ENCODE measurements around the gene NTMT1. TPM values are rescaled to one million over a fixed set of nuclear protein-coding genes. Genes with fewer than 3 reads are reported as not detected.
A peak's percentile ranks its signal among the peaks of the same experiment; 100 is the strongest.
"Not testable (repeated sequence)": the region's sequence is repeated elsewhere in the genome, so short reads cannot be mapped to it uniquely, and the experiment has no call there.

NTMT1 gene
- total and polyA plus RNA-seq, 8 donors: 1.7 to 68.4 (median 28.0) TPM

GRCh38 chr9:129661029-129661428, 35.1 kb downstream of the NTMT1 start:
- H3K4me3 ChIP-seq: no peak overlapping the region
- DNase-seq: no peak
- 55 to 84% (median 79%) methylated on average over 2 of the region's 2 CpGs for WGBS, 5 donors
- H3K27me3 ChIP-seq: peaks cover 0 to 37% (median 15%) of the 10 kb centered on the region in 3 donors
- H3K36me3 ChIP-seq: no peaks in the 10 kb centered on the region
- peaks cover 5 to 10% (median 9%) of the 10 kb centered on the region in 4 donors for H3K4me1 ChIP-seq
- no peak for TF ChIP-seq EP300 (IDR thresholded peaks at IDR 0.05)
- intact Hi-C loops (cut with DNase I; ENCODE audit: low total_unique reads): no loop called here
- H3K27ac ChIP-seq: no peak overlapping the region
- no peaks in the 10 kb centered on the region for H3K9me3 ChIP-seq

GRCh38 chr9:129662239-129662638, 36.3 kb downstream of the NTMT1 start:
- H3K9me3 ChIP-seq; DNase-seq; H3K27ac ChIP-seq; H3K36me3 ChIP-seq; intact Hi-C loops (cut with DNase I; ENCODE audit: low total_unique reads); H3K4me3 ChIP-seq: not testable (repeated sequence)
- WGBS, 5 donors: 56 to 72% (median 66%) methylated on average over 3 of the region's 3 CpGs
- Histone ChIP-seq H3K27me3 (peaks cover 0 to 49% (median 27%) of the 10 kb centered on the region in 3 donors), H3K4me1 (peaks cover 9 to 21% (median 19%) of the 10 kb centered on the region in 4 donors)

GRCh38 chr9:129664746-129665388, 38.9 kb downstream of the NTMT1 start:
- peaks cover 9 to 21% (median 19%) of the 10 kb centered on the region in 4 donors for H3K4me1 ChIP-seq
- no peaks in the 10 kb centered on the region for H3K36me3 ChIP-seq
- H3K27ac ChIP-seq: peak overlapping the region in 2 of 5 donors; percentile 14 to 29
- DNase-seq: peak in 1 of 2 donors; percentile 49
- no peaks in the 10 kb centered on the region for H3K9me3 ChIP-seq
- 8 to 20% (median 12%) methylated on average over 20 to 36 of the region's 36 CpGs for WGBS, 5 donors
- intact Hi-C loops (cut with DNase I; ENCODE audit: low total_unique reads): no loop called here
- H3K4me3 ChIP-seq: peak overlapping the region; percentile 39 to 53 (median 43)
- H3K27me3 ChIP-seq: peaks cover 0 to 72% (median 33%) of the 10 kb centered on the region in 3 donors
- no peak for TF ChIP-seq POLR2AphosphoS5 (IDR thresholded peaks at IDR 0.05)
- TF ChIP-seq EP300 (IDR thresholded peaks at IDR 0.05): no peak
- TF ChIP-seq POLR2A (IDR thresholded peaks at IDR 0.05): no peak
- TF ChIP-seq CTCF (IDR thresholded peaks at IDR 0.05): no peak

GRCh38 chr9:129665389-129665775, 39.4 kb downstream of the NTMT1 start, which contains the start of gene PRRX2:
PRRX2 (plus strand) TSS chr9:129665647; CDS start chr9:129665868, 221 bp downstream.
- Histone ChIP-seq H3K36me3 (no peaks in the 10 kb centered on the region), H3K9me3 (no peaks in the 10 kb centered on the region), H3K4me1 (peaks cover 9 to 21% (median 19%) of the 10 kb centered on the region in 4 donors), H3K27me3 (peaks cover 0 to 75% (median 33%) of the 10 kb centered on the region in 3 donors), H3K27ac (peak within 1 kb of the TSS in 2 of 5 donors; percentile 14 to 29), H3K4me3 (peak within 1 kb of the TSS; percentile 39 to 53 (median 43))
- TF ChIP-seq POLR2AphosphoS5 (IDR thresholded peaks at IDR 0.05): no peak
- no peak for TF ChIP-seq CTCF (IDR thresholded peaks at IDR 0.05)
- no peak for TF ChIP-seq POLR2A (IDR thresholded peaks at IDR 0.05)
- TF ChIP-seq EP300 (IDR thresholded peaks at IDR 0.05): no peak
- intact Hi-C loops (cut with DNase I; ENCODE audit: low total_unique reads): no loop called here
- 0 to 1% (median 0%) methylated on average over 2 to 33 of the region's 37 CpGs for WGBS, 5 donors
- DNase-seq: peak in 1 of 2 donors; percentile 85

GRCh38 chr9:129665814-129666520, 40.0 kb downstream of the NTMT1 start:
- intact Hi-C loops (cut with DNase I; ENCODE audit: low total_unique reads): no loop called here
- no peak for DNase-seq
- no peak for TF ChIP-seq CTCF (IDR thresholded peaks at IDR 0.05)
- H3K27me3 ChIP-seq: peaks cover 0 to 80% (median 33%) of the 10 kb centered on the region in 3 donors
- H3K9me3 ChIP-seq: no peaks in the 10 kb centered on the region
- 3 to 4% (median 4%) methylated on average over 6 to 88 of the region's 88 CpGs for WGBS, 5 donors
- H3K36me3 ChIP-seq: no peaks in the 10 kb centered on the region
- H3K4me1 ChIP-seq: peaks cover 9 to 21% (median 19%) of the 10 kb centered on the region in 4 donors
- peak overlapping the region; percentile 39 to 53 (median 43) for H3K4me3 ChIP-seq
- H3K27ac ChIP-seq: peak overlapping the region in 1 of 5 donors; percentile 29
